OCI-M1 (cell line): ENCODE results near the gene KCTD2.
"Not testable (repeated sequence)": the region's sequence is repeated elsewhere in the genome, so short reads cannot be mapped to it uniquely, and the experiment has no call there.

Experiments used
- DNase-seq: peaks from one replicate; lab custom pipeline; 2025; lab: John Stamatoyannopoulos, UW

KCTD2 gene

GRCh38 chr17:75051941-75052340 is 4.9 kb downstream of the KCTD2 start:
- no peak for DNase-seq

- DNase-seq, result peak; percentile 31
Observed at GRCh38 chr17:75059369-75060345, 12.6 kb downstream of the KCTD2 start.

- no peak for DNase-seq
Observed at GRCh38 chr17:75060434-75061054, 13.5 kb downstream of the KCTD2 start.

GRCh38 chr17:75061055-75061438 is 14.0 kb downstream of the KCTD2 start:
- DNase-seq, result no peak

- no peak for DNase-seq
Observed at GRCh38 chr17:75061618-75062017, 14.6 kb downstream of the KCTD2 start.

- DNase-seq, result no peak
Observed at GRCh38 chr17:75063201-75063600, 16.2 kb downstream of the KCTD2 start.

- no peak for DNase-seq
Observed at GRCh38 chr17:75063626-75064025, 16.6 kb downstream of the KCTD2 start.

GRCh38 chr17:75064040-75064439 is 17.0 kb downstream of the KCTD2 start:
- no peak for DNase-seq

GRCh38 chr17:75064460-75064859 is 17.4 kb downstream of the KCTD2 start:
- no peak for DNase-seq

GRCh38 chr17:75064867-75065561 is 18.0 kb downstream of the KCTD2 start:
- DNase-seq, result no peak

GRCh38 chr17:75065562-75066151 is 18.6 kb downstream of the KCTD2 start:
- no peak for DNase-seq

- DNase-seq, result no peak
Observed at GRCh38 chr17:75067856-75068255, 20.8 kb downstream of the KCTD2 start.

GRCh38 chr17:75068750-75069149 is 21.7 kb downstream of the KCTD2 start:
- DNase-seq, result no peak

- peak; percentile 56 for DNase-seq
Observed at GRCh38 chr17:75069783-75070182, 22.8 kb downstream of the KCTD2 start.

- DNase-seq, result peak; percentile 45
Observed at GRCh38 chr17:75071478-75072271, 24.6 kb downstream of the KCTD2 start.

GRCh38 chr17:75072909-75073308 is 25.9 kb downstream of the KCTD2 start:
- DNase-seq, result not testable (repeated sequence)

GRCh38 chr17:75073618-75074047 is 26.6 kb downstream of the KCTD2 start:
- no peak for DNase-seq

GRCh38 chr17:75074532-75074931 is 27.5 kb downstream of the KCTD2 start:
- peak; percentile 15 for DNase-seq

- no peak for DNase-seq
Observed at GRCh38 chr17:75075597-75076336, 28.7 kb downstream of the KCTD2 start.

GRCh38 chr17:75077072-75077495 is 30.1 kb downstream of the KCTD2 start:
- DNase-seq, result no peak
